ENCODE data around the gene CBLC. TPM values are rescaled to one million over a fixed set of nuclear protein-coding genes. Genes with fewer than 3 reads are reported as not detected.

The CBLC gene
- total RNA-seq, 1 experiment from 2014 or later = 20.5 TPM

GRCh38 chr19:44752816-44753625 is 24.7 kb upstream of the CBLC start:
- ATAC-seq (peak; percentile 27), DNase-seq (ENCODE audit: low spot score) (peak; percentile 72)
- no peak for TF ChIP-seq ESRRA (CRISPR knock-in tag; IDR thresholded peaks at IDR 0.05; ENCODE audit: borderline replicate concordance)
- TF ChIP-seq ETV6 (CRISPR knock-in tag; IDR thresholded peaks at IDR 0.05) = peak; percentile 47; the same call in 1 of the 2 replicates
- TF ChIP-seq MAX (CRISPR knock-in tag; IDR thresholded peaks at IDR 0.05) = no peak
- no peak for TF ChIP-seq ZNF512 (CRISPR knock-in tag; IDR thresholded peaks at IDR 0.05; ENCODE audit: borderline replicate concordance)
- TF ChIP-seq ZNF396 (CRISPR knock-in tag; IDR thresholded peaks at IDR 0.05; ENCODE audit: borderline replicate concordance) = no peak
- no peak for TF ChIP-seq ZSCAN18 (CRISPR knock-in tag; IDR thresholded peaks at IDR 0.05)
- TF ChIP-seq ZBTB43 (CRISPR knock-in tag; IDR thresholded peaks at IDR 0.05) = no peak
- 0 out of 2 replicates have a peak, but pooled peaks have one; percentile 30 for TF ChIP-seq CREM (CRISPR knock-in tag; IDR thresholded peaks at IDR 0.05)
- no peak for TF ChIP-seq STAT6 (CRISPR knock-in tag; conservative IDR thresholded peaks at IDR 0.05; ENCODE audit: low read depth)
- no peak for TF ChIP-seq ELF4 (CRISPR knock-in tag; IDR thresholded peaks at IDR 0.05; ENCODE audit: low read depth)
- TF ChIP-seq ZMAT4 (CRISPR knock-in tag; IDR thresholded peaks at IDR 0.05) = no peak
- no peak for TF ChIP-seq EMX1 (CRISPR knock-in tag; IDR thresholded peaks at IDR 0.05)
- TF ChIP-seq ATF2 (CRISPR knock-in tag; IDR thresholded peaks at IDR 0.05; ENCODE audit: borderline replicate concordance, low read depth) = no peak
- no peak for TF ChIP-seq RELA (CRISPR knock-in tag; IDR thresholded peaks at IDR 0.05; ENCODE audit: borderline replicate concordance)
- TF ChIP-seq TEAD1 (CRISPR knock-in tag; IDR thresholded peaks at IDR 0.05) = no peak
- TF ChIP-seq JUN (CRISPR knock-in tag; IDR thresholded peaks at IDR 0.05) = no peak
- no peak for TF ChIP-seq IRF2 (CRISPR knock-in tag; IDR thresholded peaks at IDR 0.05; ENCODE audit: borderline replicate concordance, low read depth)
- ChIA-PET CTCF (interaction anchor here (0.6 to 5.3 kb wide), 10 partner anchors 11 to 93 kb away, joined by 3 to 54 read pairs (median 5); partner anchors contain the start of gene NECTIN2), POLR2A (interaction anchor here (0.8 to 2.1 kb wide), 3 partner anchors 16 to 322 kb away, joined by 3 to 4 read pairs (median 3); no protein-coding TSS in a partner anchor)
- Mint-ChIP-seq H3K4me3 (peak overlapping the region; percentile 71), H3K36me3 (no peaks in the 10 kb centered on the region), H3K27ac (no peak overlapping the region), H3K4me1 (peaks cover 30% of the 10 kb centered on the region), H3K27me3 (ENCODE audit: low read depth) (peaks cover 87% of the 10 kb centered on the region), H3K9me3 (no peaks in the 10 kb centered on the region)
